ELR (cell line): Measurements from ENCODE around the gene PGAP1.

ENCODE experiments used
- DNase-seq: peaks from one replicate; pipeline ENCODE4 v3.0.0-alpha.2; 2015; ENCODE audit warnings: low read depth

The PGAP1 gene

GRCh38 chr2:196926562-196927375, at the start of gene PGAP1:
TSS of gene PGAP1 (minus strand) at chr2:196926707. CDS start at chr2:196926616, 91 bp downstream.
- peak; percentile 91 for DNase-seq

- no peak for DNase-seq
Observed at GRCh38 chr2:196974970-196975369, 48.5 kb upstream of the PGAP1 start.

DNA sequence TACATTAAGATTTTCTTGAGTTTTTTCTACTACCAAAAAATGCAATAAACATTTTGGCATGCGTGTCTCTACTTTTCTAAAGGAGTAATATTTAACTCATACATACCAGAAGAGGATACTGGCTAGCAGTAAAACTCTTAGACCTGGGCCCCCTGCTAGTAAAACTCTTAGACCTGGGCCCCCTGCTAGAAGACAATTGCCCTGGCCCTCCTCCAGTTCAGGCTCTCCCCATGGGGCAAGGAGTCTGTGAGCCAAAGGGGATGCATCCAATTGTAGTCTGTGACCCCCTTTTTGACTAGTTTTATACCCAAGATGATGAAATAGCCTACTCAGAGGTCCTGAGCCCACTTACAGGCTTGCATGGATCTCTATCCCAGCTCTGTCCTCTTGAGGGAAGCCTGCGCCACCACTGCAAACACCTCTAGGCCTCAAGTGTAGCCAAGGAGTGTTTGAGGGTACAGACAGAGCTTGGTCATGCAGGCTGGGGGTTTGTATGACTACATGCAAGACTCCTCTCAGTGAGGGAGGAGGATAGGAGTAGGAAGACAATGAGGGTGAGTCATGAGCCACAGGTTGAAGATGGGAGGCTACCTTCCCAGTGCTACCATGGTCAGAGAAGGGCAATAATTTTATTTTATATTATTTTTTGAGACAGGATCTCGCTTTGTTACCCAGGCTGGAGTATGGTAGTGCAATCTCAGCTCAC, 45.2 kb upstream of the PGAP1 start:
- peak; percentile 38 for DNase-seq

DNA sequence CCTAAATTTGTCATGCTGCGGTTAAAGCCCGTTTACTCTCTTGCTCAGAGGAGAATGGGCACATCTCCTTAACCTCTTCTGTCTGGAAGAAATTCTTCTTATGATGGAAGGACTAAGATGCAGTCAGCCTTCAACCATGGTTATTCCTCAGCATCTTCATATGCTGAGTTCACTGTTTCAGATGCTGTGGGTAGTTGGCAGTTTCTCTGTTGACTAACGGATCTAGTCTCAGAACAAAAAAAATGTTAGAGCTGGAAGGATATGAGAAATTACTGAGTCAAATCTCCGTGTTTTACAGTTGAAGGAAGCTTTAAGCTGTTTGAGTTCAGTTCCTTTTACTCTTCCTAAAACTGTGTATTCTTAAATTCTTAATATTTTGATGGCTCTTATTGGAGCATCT, 43.6 kb upstream of the PGAP1 start:
- DNase-seq: peak; percentile 45

DNA sequence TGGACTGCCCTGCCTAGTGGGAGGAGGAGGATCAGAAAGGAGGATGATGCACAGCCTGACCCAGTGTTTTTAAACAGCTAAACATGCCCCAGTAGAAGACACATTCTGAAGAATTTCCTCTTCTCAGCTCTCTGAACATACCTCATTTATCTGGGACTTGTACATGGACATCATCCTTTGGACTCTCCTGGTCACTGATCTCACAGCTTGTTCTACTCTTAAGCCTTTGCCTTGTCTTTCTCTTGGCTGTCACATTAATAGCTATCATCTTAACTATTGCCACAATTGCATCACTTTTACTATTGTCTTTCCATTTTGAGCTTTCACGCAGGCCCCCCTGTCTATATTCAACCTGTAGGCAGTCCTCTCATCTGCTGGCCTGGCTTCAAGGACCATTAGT, 42.0 kb upstream of the PGAP1 start:
- no peak for DNase-seq

DNA sequence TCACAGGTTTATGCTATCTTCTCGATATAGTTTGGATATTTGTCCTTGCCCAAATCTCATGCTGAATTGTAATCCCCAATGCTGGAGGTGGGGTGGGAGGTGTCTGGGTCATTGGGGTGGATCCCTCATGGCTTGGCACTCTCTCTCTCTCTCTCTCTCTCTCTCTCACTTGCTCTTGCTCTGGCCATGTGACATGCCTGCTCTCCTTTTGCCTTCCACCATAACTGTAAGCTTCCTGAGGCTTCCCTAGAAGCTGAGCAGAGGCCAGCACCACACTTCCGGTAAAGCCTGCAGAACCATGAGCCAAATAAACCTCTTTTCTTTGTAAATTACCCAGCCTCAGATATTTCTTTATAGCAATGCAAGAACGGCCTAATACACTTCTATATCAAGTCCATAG, 41.3 kb upstream of the PGAP1 start:
- no peak for DNase-seq

DNA sequence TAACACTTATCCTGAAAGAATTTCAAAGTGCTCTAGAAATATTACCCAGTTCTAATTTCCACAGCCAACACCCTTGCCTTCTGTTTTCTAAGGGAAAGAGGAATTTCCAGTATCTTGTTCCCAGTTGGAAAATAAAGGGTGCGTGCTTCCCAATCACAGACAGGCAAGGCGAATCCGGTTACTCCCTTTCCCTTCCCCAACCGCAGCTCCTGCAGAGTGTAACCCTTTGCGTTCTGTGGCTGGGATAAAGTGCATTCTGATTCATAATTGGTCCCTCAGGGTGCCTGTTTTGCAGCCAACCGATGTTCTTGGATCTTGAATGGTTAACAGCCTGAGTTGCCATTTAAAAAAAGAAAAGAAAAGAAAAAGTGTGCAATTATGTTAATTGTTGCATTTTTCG, 40.6 kb upstream of the PGAP1 start:
- peak; percentile 19 for DNase-seq

DNA sequence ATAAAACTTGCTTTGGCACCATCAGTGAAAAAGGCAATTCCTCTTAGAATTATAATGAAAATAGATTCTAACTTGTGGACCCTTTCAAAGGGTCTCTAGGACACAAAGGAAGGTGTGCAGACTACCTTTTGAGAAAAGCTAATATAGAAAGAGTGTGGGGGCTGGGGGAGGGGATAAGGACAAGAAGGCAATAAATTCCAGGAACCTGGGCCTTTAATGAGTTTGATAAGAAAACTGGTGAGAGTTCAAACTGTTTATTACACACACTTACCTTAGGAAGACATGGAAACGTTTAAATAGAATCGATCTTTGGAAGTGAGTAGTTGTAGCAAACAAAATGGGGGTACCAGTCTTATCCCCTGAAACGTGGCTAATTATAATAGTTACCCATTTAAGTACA, 39.6 kb upstream of the PGAP1 start:
- DNase-seq: no peak

- no peak for DNase-seq
Observed at GRCh38 chr2:196965651-196966050, 39.1 kb upstream of the PGAP1 start.

DNA sequence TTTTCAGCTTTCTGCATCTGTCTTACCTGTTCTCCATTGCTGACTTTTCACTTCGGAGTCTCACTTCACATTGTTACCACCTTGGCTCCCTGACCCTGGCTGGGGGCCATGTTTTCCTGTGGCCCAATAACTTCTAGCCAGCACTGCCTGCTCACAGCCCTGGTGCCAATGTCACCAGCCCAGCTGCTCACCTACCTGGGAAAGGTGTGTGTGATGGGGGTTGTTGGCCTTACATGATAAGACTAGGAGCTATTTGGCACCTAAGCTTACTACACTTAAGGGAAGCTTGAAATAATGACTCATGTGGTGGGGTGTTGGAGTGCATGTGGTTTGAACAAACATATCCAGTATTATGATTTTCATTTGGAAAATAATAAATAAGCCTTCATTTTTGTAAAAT, 37.5 kb upstream of the PGAP1 start:
- DNase-seq: no peak

- DNase-seq: no peak
Observed at GRCh38 chr2:196963043-196963442, 36.5 kb upstream of the PGAP1 start.

DNA sequence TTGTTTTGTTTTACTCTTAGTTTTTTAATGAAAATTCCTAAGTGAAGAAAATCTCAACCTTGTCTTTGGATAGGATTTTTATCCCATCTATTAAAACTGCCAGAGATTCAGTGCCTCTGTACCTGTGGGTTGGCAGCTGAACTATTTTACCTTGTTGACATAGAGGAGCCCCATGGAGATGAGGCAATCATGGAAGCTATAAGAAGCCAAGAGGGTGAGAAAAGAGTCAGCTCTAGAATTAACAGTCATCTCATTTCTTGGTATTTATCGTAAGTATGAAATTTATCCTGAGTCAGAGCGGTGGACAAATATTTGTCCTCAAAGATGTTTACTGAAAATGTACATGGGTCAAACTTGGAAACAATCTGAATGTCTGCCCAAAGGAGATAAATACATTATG, 35.8 kb upstream of the PGAP1 start:
- DNase-seq: no peak

GRCh38 chr2:196961889-196962288, 35.4 kb upstream of the PGAP1 start:
- no peak for DNase-seq

DNA sequence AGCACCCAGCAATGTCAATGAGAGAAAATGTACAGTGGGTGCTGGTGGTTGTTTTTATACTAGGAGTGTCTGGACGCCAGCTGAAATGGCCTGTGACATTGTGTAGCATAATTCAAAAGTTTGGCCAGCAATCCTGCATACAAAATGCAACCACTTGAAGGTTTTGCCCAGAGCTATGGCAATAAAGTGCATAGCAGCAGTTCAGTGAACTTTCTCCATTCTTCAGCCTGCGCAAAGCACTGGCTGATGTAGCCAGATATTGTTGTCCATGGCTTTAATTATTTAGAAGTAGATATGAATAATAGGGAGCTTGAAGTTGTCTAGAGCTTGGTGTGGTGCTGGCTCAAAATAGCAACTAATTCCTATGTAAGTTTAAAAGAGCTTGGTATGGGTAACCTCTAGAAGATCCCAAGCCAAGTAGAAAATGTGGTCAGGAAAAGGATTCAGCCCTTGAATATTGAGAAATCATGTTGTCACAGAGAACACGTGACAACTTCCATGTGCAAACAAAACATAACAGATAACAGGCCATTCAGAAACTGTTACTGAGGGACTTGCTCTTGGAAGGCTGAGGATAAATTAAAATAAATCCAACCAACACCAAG, 33.3 kb upstream of the PGAP1 start:
- DNase-seq: no peak

- DNase-seq: no peak
Observed at GRCh38 chr2:196959281-196959680, 32.8 kb upstream of the PGAP1 start.

DNA sequence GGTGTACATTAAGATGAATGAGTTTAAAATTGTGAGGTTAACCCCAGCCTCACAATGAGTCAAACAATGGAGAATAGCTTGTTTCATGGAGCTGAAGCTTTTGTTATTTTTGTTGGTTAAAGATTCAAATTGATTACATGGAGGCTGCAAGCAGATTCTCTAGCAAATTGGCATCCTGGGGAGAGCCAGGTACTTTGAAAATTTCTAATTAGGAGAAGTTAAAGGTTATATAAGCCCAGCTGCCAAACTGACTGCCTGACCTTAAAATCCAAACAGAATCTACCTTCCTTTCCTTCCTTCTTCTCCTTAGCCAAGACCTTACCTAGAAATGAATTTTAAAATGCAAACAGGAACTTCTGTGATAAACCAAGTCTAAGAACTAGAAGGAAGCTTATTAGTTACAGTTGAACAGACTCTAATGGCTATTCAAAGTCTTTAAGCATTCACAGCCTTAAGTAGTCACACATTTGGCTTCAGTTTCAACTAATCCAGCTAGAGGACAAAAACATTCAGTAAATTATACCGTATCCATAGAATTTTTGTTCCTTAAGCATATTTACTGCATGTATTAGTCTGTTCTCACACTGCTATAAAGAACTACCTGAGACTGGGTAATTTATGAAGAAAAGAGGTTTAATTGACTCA, 31.5 kb upstream of the PGAP1 start:
- DNase-seq: no peak

DNA sequence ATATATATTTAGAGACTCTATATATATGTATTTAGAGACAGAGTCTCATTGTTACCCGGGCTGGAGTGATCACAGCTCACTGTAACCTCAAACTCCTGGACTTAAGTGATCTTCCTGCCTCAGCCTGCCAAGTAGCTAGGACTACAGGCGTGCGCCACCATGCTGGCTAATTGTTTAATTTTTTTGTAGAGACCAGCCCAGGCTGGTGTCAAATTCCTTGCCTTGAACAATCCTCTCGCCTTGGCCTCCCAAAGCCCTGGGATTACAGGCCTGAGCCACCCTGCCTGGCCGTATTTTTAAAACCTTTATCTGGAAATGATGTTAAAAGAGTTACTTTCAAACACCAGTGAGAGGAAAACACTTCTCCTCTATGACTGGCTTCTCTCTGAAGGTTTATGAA, 30.9 kb upstream of the PGAP1 start:
- no peak for DNase-seq

DNA sequence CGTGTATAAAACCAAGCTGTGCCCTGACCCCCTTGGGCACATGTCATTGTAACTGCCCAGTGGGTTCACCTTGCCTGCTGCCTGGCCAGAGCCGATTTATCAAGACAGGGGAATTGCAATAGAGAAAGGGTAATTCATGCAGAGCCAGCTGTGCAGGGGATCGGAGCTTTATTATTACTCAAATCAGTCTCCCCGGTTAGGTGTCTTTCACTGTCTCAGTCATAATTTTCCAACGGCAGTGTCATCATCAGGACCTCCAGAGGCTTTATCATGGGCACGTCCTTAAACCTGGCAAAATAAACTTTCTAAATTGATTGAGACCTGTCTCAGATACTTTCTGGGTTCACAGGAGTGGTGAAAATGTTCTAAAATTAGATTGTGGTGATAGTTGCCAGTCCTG, 29.6 kb upstream of the PGAP1 start:
- DNase-seq: no peak

DNA sequence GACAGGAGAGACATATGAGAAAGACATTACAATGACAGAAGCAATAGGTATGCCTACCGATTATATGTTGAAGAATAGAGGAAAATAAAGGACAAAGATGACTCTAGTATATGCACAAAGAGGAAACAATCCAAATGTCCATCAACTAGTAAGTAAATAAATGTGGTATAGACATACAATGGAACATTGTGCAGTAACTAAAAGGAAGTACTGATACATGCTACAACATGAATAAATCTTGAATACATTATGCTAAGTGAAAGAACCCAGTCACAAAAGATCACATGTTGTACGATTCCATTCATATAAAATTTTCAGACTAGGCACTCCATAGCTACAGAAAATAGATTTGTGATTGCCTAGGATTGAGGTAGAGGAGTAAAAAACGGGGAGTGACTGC, 28.5 kb upstream of the PGAP1 start:
- DNase-seq: no peak

- no peak for DNase-seq
Observed at GRCh38 chr2:196954001-196954400, 27.5 kb upstream of the PGAP1 start.

DNA sequence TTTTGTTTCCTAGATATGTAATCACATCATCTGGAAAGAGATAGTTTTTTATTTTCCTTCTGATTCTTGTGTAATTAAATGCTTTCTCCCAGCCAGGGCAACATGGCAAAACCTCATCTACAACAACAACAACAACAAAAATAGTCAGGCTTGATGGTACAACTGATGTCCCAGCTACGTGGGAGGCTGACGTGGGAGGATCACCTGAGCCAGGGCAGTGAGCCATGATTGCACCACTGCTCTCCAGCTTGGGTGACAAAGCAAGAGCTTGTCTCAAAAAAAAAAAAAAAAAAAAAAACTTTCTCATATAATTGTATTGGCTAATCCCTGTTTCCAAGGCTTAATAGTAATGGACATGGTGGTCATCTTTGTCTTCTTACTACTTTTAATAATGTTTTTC, 26.4 kb upstream of the PGAP1 start:
- no peak for DNase-seq

- no peak for DNase-seq
Observed at GRCh38 chr2:196951973-196952372, 25.5 kb upstream of the PGAP1 start.

DNA sequence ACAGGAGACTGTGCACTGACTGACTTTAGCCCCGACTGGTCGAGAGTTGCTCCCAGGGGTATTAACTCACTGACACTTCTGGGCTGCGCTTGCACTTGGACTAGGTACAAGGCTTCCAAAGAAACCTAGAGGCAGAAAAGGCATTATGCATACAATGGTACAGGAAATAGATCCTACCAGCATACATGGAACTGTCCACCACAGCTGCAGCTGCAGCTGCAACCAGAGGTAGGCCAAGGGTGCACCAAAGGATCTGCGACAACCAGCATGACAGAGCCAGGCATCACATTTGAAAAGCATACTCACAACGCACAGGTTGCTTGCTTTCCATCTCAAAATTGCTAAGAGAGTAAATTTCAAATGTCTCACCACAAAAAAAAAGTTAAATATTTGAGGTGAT, 22.6 kb upstream of the PGAP1 start:
- no peak for DNase-seq
